Measurements from ENCODE around the gene SYCP2. TPM values are rescaled to one million over a fixed set of nuclear protein-coding genes. Genes with fewer than 3 reads are reported as not detected.

The SYCP2 gene
- total RNA-seq, 1 donor, result 0.63 TPM

DNA sequence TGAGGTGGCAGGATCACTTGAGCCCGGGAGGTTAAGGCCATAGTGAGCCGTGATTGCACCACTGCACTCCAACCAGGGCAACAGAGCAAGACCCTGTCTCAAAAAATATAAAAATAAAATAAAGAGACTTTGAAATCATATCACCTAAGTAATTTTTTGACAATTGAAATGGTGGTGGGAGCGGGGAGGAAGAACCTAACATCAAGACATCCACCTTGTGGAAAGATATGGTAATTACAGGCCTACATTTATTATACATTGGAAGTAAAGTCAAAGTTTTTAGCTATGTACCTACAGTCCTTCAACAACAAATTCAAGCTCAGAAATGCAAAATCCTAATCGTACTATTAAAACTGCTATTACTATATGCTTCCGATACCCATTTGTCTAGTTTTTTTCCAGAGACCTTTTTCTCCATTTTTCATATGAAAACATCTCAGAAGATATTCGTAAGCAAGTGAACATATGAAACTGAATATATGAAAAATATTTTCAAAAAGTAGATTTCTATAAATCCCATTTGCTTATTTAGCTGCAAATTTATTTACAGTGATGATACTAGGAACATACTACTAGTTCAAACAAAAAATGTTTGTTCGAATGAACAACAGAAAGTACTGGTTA, 83.3 kb downstream of the SYCP2 start:
- TF ChIP-seq CTCF (IDR thresholded peaks at IDR 0.05; ENCODE audit: insufficient read depth, low read length), result peak; percentile 58
- DNase-seq (ENCODE audit: low read depth), result peak; percentile 45
- H3K4me3 ChIP-seq (ENCODE audit: low read depth, low read length), result no peak overlapping the region

- no peak overlapping the region for H3K4me3 ChIP-seq (ENCODE audit: low read depth, low read length)
- no peak for TF ChIP-seq CTCF (IDR thresholded peaks at IDR 0.05; ENCODE audit: insufficient read depth, low read length)
- no peak for DNase-seq (ENCODE audit: low read depth)
Observed at GRCh38 chr20:59848182-59848581, 85.3 kb downstream of the SYCP2 start.

- TF ChIP-seq CTCF (IDR thresholded peaks at IDR 0.05; ENCODE audit: insufficient read depth, low read length), result no peak
- no peak overlapping the region for H3K4me3 ChIP-seq (ENCODE audit: low read depth, low read length)
- no peak for DNase-seq (ENCODE audit: low read depth)
Observed at GRCh38 chr20:59845472-59845871, 88.0 kb downstream of the SYCP2 start.

DNA sequence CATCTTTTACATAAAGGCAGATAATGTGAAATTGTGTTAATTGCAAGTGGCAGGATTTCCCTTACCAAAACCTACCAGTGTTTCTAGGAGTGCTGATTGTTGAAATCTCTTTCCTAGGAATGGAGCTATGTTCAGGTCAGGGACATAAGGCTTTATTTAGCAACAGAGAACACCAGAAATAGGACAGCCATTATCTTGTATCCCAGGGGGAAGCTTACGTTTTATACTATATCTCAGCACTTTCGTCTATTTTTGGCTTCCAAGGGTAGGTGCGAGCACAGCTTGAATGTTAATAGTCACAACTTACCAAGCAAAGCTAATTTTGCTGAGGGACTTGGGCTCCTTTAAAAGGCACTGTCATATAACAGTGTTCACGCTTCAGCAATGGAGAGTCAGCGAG, 94.0 kb downstream of the SYCP2 start:
- H3K4me3 ChIP-seq (ENCODE audit: low read depth, low read length), result no peak overlapping the region
- TF ChIP-seq CTCF (IDR thresholded peaks at IDR 0.05; ENCODE audit: insufficient read depth, low read length), result no peak
- DNase-seq (ENCODE audit: low read depth), result no peak

DNA sequence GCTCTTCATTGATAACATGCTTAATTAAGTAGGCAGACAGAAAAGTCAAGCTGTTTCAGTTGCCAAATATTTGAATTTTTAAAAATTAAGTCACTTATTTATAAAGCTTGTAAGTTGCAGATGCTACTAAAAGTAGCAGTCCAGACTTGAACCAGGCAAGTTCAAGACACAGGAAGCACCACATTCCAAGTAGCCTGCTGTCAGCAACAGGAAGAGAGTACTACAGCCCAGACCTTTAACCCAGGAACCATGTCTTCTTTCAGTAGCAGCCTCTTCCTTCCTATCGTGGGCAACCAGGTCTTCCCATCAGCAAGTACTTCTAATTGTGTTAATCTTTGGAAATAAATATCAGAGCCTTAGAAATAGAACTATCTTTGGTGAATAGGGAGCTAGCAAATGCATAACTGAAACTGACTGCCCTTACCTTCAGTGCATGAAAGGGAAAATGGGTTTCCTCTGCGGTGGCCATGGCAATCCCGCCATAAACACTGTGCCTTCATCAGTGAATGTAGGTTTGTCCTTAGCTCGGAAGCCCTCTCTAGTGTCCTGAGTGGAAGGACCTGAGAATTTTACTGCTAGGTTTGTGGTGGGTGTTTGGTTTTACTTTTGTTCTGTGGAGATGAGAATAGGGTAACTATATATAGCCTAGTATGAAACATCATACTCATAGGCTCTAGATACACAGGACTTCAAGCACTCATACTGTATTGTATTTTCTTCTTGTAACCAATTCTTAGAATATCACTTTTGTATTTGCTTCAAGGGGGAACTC, 95.6 kb downstream of the SYCP2 start:
- no peak for TF ChIP-seq CTCF (IDR thresholded peaks at IDR 0.05; ENCODE audit: insufficient read depth, low read length)
- no peak overlapping the region for H3K4me3 ChIP-seq (ENCODE audit: low read depth, low read length)
- DNase-seq (ENCODE audit: low read depth), result no peak

GRCh38 chr20:59836767-59837166, 96.7 kb downstream of the SYCP2 start:
- TF ChIP-seq CTCF (IDR thresholded peaks at IDR 0.05; ENCODE audit: insufficient read depth, low read length), result no peak
- no peak overlapping the region for H3K4me3 ChIP-seq (ENCODE audit: low read depth, low read length)
- DNase-seq (ENCODE audit: low read depth), result no peak

Measured in fibroblast of the aortic adventitia (primary cell).